Measurements from ENCODE around the gene SLC4A7.
"Not testable (repeated sequence)": the region's sequence is repeated elsewhere in the genome, so short reads cannot be mapped to it uniquely, and the experiment has no call there.

Gene SLC4A7

DNA sequence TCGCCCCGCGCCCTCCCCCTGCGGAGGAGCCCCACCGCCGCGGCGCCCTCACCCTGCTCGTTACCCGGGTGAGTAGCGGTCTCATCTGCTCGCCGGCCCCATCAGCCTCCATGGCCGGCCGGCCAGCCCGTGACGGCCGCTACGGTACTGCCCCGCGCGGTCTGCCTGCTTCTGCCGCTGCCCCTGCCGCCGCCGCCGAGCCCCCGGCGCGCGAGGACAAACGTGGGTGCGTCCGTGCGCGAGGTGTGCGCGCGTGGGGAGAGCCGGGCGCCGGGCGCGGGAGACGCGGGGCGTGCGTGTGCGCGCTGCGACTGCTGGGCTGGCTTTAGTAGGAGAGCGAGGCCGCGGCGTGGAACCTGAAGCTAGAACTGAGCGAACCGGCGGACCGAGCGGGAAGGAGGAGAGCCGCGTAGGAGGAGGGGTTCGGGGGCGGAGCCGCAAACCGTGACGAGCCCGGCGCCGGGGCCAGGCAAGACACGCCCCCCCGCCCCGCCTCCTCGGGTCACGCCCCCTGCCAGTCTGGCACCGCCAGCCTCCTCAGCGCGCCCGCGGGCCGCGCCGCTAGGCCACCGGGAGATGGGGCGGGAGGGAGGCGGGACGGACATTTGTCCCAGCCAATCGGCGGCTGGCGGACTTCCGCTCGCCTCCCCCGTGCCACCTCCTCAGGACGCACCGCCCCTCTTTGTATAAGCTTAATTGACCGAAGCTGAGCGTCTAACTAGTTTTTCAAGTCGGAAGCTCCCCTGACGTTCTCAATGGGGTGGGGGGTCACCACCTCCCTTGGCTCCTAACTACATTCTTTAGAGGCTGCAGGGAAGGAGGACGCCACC is at the start of gene SLC4A7:
Gene SLC4A7 (minus strand): TSS at position 370 of the 830 bp plus-strand sequence. CDS start 258 bp downstream, at position 112.
- peak within 1 kb of the TSS; percentile 69 for H3K27ac ChIP-seq
- peak; percentile 78 for DNase-seq (ENCODE audit: low read depth, low spot score)

- DNase-seq (ENCODE audit: low read depth, low spot score): no peak
- H3K27ac ChIP-seq: peak overlapping the region; percentile 98
These were observed 49.0 kb upstream of the SLC4A7 start for GRCh38 chr3:27533261-27533607.

DNA sequence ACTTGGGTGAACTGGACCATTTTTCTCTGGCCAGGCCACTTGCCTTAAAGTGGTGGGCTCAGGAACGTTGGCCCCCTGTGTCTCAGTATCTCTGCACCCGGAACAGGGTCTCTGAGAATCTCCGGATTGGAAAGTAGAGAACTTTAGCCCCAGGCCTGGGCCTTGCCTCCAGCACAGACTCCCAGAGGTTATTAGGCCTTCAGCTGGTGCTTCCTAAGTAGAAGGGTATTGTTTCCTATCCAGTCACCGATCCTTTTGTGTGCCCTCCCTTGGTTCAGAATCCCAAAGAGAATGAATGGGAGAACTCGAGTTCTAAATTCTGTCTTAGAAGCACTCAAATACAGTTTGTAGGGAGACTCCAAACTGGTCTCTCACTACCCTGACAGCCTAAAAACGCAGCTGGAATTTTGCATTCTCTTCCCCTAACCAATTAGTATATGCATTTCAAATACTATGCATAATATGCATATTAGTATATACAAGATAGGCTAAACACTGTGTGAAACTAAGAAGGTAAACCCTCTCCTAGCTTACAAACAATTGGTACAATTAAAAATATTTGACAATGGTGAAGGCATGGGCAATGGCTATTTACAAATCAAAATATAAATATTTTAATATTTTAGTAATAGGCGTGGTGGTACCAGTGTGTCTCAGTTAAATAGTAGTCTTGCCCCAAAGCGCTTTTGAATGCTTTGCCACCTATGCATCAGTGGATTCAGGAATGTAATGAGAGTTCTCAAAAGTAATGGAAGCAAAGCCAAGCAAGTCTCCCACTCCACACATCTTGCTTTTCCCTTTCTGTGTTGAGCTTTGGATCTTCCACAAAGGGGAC is 48.5 kb upstream of the SLC4A7 start:
- H3K27ac ChIP-seq: peak overlapping the region; percentile 98
- DNase-seq (ENCODE audit: low read depth, low spot score): no peak

- DNase-seq (ENCODE audit: low read depth, low spot score); H3K27ac ChIP-seq: not testable (repeated sequence)
These were observed 47.1 kb upstream of the SLC4A7 start for GRCh38 chr3:27531193-27531751.

DNA sequence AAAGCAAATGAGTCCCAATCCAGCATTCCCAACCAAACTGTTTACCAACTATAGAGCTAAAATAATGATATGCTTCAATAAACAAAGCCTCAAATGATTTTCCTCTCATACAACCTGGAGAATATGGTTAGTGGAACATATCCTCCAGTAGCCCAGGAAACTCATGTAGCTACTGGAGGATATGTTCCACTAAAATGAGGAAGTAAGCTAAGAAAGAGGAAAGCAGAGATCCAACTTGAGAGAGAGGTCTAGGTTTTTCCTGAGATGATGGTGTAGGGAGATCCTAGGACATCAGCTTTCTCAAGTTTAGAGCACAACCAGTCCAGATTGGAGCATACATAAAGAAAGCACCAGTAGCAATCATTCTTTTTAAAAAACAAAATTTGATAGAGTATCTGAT is 44.6 kb upstream of the SLC4A7 start:
- no peak overlapping the region for H3K27ac ChIP-seq
- no peak for DNase-seq (ENCODE audit: low read depth, low spot score)

- no peak overlapping the region for H3K27ac ChIP-seq
- DNase-seq (ENCODE audit: low read depth, low spot score): no peak
These were observed 42.6 kb upstream of the SLC4A7 start for GRCh38 chr3:27526614-27527315.

GRCh38 chr3:27521872-27522265 is 37.7 kb upstream of the SLC4A7 start:
- no peak for DNase-seq (ENCODE audit: low read depth, low spot score)
- H3K27ac ChIP-seq: peak overlapping the region; percentile 45

GRCh38 chr3:27521179-27521871 is 37.1 kb upstream of the SLC4A7 start:
- DNase-seq (ENCODE audit: low read depth, low spot score): peak; percentile 91
- peak overlapping the region; percentile 45 for H3K27ac ChIP-seq

DNA sequence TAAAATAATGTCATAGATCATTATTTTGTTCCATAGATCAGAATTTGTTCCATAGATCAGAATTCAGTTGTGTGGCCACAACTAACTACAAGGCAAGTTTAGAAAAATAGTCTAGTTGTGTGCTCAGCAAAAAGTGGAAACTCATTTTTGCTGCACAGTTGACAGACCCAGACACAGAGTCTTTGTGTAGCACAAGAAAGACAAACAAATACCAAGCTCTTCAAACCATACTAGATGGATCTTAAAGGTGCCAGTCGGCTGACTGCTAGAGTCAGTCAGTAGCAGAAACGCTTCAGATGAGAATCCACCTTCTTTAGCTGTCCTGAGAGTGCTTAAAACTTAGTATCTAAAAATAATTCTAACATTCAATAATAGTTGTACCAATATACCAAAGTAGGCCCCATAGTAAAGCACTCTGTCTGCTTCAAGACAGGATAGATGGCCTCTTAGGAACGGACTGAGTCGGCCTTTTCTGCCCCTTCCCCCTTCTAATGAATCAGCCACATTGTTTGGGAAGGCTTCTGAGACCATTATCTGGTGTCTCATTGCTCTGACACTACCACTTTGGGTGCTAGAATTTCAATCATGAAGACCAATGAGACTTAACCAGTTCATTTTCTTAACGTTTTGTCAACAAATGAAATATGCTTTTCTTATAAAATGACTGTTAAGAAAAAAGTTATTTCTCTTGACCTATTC is 27.7 kb upstream of the SLC4A7 start:
- H3K27ac ChIP-seq: no peak overlapping the region
- no peak for DNase-seq (ENCODE audit: low read depth, low spot score)

DNA sequence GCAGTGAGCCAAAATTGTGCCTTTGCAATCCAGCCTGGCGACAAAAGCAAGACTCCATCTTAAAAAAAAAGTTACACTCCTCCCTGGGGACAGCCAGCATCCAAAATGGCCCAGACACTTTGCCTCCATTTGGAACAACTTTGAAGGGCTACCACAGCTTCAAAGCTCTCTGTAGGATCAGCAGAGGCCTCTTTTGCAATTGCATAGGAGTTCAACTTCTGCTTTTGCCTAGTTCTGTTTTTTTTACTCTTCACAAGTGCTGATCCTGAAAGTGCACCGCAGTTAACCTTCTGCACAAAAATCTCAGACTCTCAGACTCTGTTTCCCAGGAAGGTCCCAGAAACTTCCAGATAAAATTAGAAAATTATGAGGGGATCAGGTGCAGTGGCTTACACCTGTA is 25.2 kb upstream of the SLC4A7 start:
- no peak for DNase-seq (ENCODE audit: low read depth, low spot score)
- H3K27ac ChIP-seq: no peak overlapping the region

GRCh38 chr3:27508424-27508823 is 24.2 kb upstream of the SLC4A7 start:
- H3K27ac ChIP-seq: peak overlapping the region; percentile 76
- no peak for DNase-seq (ENCODE audit: low read depth, low spot score)

GRCh38 chr3:27507515-27508266 is 23.5 kb upstream of the SLC4A7 start:
- peak; percentile 52 for DNase-seq (ENCODE audit: low read depth, low spot score)
- peak overlapping the region; percentile 76 for H3K27ac ChIP-seq

GRCh38 chr3:27507111-27507510 is 22.9 kb upstream of the SLC4A7 start:
- no peak for DNase-seq (ENCODE audit: low read depth, low spot score)
- H3K27ac ChIP-seq: peak overlapping the region; percentile 76

GRCh38 chr3:27504749-27505148 is 20.6 kb upstream of the SLC4A7 start:
- no peak for DNase-seq (ENCODE audit: low read depth, low spot score)
- H3K27ac ChIP-seq: no peak overlapping the region

DNA sequence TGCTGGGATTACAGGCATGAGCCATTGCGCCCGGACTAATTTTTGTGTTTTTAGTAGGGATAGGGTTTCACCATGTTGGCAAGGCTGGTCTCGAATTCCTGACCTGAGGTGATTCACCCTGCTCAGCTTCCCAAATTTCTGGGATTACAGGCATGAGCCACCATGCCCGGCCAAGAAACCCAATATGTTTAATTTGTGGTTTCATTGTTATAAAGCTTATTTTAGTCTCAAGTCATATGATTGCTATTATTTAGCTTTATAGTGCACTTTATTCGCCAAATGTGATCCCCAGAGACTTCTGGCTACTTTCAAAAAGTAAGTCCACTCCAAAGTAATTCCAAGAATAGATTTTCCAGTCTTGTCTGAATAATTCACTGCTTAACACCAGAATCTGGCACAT is 19.3 kb upstream of the SLC4A7 start:
- DNase-seq (ENCODE audit: low read depth, low spot score): no peak
- H3K27ac ChIP-seq: peak overlapping the region; percentile 19

DNA sequence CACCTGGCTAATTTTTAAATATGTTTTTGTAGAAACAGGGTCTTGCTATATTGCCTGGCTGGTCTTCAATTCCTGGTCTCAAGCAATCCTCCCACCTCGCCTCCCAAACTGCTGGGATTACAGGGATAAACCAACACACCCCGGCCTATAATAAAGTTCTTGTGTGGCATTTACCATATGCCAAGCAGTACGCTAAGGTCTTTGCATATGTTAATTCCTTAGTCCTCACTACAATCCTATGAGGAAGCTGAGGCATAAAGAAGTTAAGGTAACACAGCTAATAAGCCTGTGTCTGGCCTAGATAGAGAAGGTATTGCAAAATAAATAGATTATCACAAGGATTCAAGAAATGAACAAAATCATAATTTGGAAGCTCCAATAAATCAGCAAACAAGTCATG is 17.6 kb upstream of the SLC4A7 start:
- DNase-seq (ENCODE audit: low read depth, low spot score): no peak
- no peak overlapping the region for H3K27ac ChIP-seq

- no peak overlapping the region for H3K27ac ChIP-seq
- no peak for DNase-seq (ENCODE audit: low read depth, low spot score)
These were observed 16.8 kb upstream of the SLC4A7 start for GRCh38 chr3:27500986-27501385.

- DNase-seq (ENCODE audit: low read depth, low spot score): no peak
- no peak overlapping the region for H3K27ac ChIP-seq
These were observed 15.9 kb upstream of the SLC4A7 start for GRCh38 chr3:27500035-27500434.

GRCh38 chr3:27494784-27495183 is 10.6 kb upstream of the SLC4A7 start:
- no peak for DNase-seq (ENCODE audit: low read depth, low spot score)
- no peak overlapping the region for H3K27ac ChIP-seq
